ENCODE data around the gene AKT2.

GRCh38 chr19:40210889-40211288, 74.3 kb downstream of the AKT2 start:
- TF ChIP-seq CTCF (IDR thresholded peaks at IDR 0.05), result no peak
- TF ChIP-seq ZFP36 (IDR thresholded peaks at IDR 0.05; ENCODE audit: borderline replicate concordance, partially characterized antibody), result no peak
- TF ChIP-seq CEBPB (IDR thresholded peaks at IDR 0.05), result no peak
- TF ChIP-seq REST (IDR thresholded peaks at IDR 0.05), result no peak
- TF ChIP-seq, protein P1, sequence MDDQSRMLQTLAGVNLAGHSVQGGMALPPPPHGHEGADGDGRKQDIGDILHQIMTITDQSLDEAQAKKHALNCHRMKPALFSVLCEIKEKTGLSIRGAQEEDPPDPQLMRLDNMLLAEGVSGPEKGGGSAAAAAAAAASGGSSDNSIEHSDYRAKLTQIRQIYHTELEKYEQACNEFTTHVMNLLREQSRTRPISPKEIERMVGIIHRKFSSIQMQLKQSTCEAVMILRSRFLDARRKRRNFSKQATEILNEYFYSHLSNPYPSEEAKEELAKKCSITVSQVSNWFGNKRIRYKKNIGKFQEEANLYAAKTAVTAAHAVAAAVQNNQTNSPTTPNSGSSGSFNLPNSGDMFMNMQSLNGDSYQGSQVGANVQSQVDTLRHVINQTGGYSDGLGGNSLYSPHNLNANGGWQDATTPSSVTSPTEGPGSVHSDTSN (IDR thresholded peaks at IDR 0.05), result no peak
- no peak for TF ChIP-seq JUNB (IDR thresholded peaks at IDR 0.05)
- no peak for TF ChIP-seq RAD21 (conservative IDR thresholded peaks at IDR 0.05 in 1 of 2, IDR thresholded peaks at IDR 0.05 in 1 of 2)
- no peak for TF ChIP-seq POLR2A (IDR thresholded peaks at IDR 0.05; ENCODE audit: low read length)
- no peak for TF ChIP-seq CHD2 (IDR thresholded peaks at IDR 0.05; ENCODE audit: low read length, partially characterized antibody)
